Measurements from ENCODE around the gene SFI1.

The SFI1 gene

DNA sequence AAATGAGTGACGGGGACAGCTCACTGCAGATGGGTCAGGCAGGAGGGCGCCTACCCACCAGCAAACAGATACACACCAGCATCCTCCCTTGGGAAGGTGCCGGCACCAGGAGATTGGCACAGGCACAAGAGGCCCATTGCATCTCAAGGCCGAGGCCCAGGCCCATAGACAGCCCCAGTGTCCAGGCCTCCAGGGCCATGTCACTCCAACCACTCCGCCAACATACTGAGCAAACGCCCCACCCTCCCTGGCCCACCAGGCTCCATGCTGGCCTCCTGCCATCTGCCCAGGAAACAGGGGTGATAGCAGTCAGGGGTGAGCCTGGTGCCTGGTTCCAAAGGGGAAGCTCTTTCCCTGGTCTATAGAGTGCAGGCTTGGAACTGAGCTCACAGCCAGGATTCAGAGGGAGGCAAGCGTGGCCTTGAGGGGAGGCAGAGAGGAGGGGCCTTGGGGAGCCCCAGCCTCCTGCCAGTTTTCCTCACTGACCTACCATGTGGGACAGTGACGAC lies 130.9 kb downstream of the SFI1 start:
- TF ChIP-seq, protein P1, sequence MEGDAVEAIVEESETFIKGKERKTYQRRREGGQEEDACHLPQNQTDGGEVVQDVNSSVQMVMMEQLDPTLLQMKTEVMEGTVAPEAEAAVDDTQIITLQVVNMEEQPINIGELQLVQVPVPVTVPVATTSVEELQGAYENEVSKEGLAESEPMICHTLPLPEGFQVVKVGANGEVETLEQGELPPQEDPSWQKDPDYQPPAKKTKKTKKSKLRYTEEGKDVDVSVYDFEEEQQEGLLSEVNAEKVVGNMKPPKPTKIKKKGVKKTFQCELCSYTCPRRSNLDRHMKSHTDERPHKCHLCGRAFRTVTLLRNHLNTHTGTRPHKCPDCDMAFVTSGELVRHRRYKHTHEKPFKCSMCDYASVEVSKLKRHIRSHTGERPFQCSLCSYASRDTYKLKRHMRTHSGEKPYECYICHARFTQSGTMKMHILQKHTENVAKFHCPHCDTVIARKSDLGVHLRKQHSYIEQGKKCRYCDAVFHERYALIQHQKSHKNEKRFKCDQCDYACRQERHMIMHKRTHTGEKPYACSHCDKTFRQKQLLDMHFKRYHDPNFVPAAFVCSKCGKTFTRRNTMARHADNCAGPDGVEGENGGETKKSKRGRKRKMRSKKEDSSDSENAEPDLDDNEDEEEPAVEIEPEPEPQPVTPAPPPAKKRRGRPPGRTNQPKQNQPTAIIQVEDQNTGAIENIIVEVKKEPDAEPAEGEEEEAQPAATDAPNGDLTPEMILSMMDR (IDR thresholded peaks at IDR 0.05; ENCODE audit: unreplicated experiment in 3 of 3), result no peak
- Mint-ChIP-seq H3K4me3 (peak overlapping the region in 2 of 3 experiments; percentile 55 to 59), H3K4me1 (peaks cover 45% of the 10 kb centered on the region), H3K27me3 (ENCODE audit: low read depth) (no peaks in the 10 kb centered on the region), H3K36me3 (ENCODE audit: low read depth) (no peaks in the 10 kb centered on the region), H3K9me3 (no peaks in the 10 kb centered on the region), H3K27ac (peak overlapping the region in 2 of 3 experiments; percentile 43 to 80)

DNA sequence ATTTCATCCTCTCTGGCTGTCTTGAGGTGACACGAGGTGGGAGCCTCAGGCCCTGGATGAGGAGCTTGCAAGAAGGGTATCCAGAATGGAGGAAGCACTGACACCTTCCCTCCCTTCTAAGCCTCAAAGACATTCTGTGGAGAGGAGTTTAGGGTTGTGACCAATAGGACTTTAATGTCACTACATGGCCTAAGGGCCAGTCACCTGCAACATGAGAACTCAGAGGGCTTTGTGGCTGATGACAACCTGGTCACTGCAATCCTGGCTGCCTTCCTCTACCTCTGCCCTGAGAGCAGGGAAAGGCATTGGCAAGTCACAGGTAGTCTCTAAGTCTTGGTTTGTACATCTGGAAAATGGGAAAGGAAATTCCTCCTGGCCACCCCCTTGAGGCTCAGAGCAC lies 132.0 kb downstream of the SFI1 start:
- TF ChIP-seq, protein P1 (IDR thresholded peaks at IDR 0.05; ENCODE audit: unreplicated experiment in 3 of 3), result no peak
- Mint-ChIP-seq H3K36me3 (ENCODE audit: low read depth) (no peaks in the 10 kb centered on the region), H3K27ac (peak overlapping the region in 2 of 3 experiments; percentile 11 to 51), H3K4me1 (peaks cover 45% of the 10 kb centered on the region), H3K9me3 (no peaks in the 10 kb centered on the region), H3K27me3 (ENCODE audit: low read depth) (no peaks in the 10 kb centered on the region), H3K4me3 (peak overlapping the region; percentile 64 to 82 (median 74))

DNA sequence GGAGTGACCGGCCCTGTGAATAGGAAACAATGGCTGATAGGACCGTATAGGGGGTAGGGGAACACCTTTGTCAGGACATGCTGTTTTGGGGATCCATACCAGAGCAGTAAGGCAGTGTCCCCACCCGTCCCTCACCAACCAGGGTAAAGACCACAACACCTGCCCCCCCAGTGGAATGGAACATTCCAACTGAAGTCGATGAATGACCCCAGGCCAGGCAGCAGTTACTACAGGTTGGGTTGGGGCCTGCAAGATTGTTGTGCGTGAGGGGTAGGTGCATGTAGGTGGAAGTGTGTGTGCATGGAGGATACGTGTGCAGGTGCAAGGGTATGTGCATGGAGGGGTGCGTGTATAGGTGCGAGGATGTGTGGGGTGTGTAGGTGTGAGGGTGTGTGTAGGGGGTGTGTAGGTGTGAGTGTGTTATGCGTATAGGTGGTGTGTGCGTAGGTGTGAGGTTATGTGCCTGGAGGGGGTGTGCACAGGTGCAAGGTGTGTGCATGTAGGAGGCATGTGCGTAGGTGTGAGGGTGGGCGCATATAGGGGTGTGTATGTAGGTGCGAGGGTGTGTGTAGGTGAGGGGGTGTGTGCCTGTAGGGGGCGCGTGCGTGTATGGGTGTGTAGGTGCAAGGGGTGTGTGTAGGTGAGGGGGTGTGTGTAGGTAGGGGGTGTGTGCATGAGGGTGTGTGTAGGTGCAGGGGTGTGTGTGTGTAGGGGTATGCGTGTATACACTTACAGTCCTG lies 132.8 kb downstream of the SFI1 start:
- Mint-ChIP-seq H3K27ac (peak overlapping the region in 2 of 3 experiments; percentile 51 to 71), H3K4me1 (peaks cover 50% of the 10 kb centered on the region), H3K9me3 (no peaks in the 10 kb centered on the region), H3K4me3 (peak overlapping the region; percentile 64 to 82 (median 74)), H3K27me3 (ENCODE audit: low read depth) (no peaks in the 10 kb centered on the region), H3K36me3 (ENCODE audit: low read depth) (no peaks in the 10 kb centered on the region)
- TF ChIP-seq, protein P1 (IDR thresholded peaks at IDR 0.05; ENCODE audit: unreplicated experiment in 3 of 3), result no peak

DNA sequence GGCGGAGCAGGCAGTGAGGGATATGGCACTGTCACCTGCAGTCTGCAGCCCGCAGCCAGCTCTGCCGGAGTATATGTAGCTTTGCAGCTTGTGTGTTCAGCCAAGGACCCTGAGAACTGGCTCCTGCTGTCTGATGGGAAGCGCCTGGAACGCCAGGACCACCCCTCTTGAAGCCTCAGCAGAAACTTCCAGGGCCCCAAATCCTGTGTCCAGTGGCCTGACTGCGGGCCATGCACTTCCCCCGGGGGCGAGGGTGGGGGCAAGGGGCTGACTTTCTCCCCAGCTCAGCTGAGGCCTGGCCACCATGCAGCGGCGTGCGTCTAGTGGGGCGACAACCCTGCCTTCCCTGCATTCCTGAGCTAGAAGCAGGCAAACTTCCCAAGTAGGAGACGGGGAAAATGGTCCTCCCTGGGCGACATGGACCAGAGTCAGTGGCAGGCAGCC lies 133.4 kb downstream of the SFI1 start:
- TF ChIP-seq, protein P1 (IDR thresholded peaks at IDR 0.05; ENCODE audit: unreplicated experiment in 3 of 3), result no peak
- peak overlapping the region in 1 of 3 experiments; percentile 41 for H3K27ac Mint-ChIP-seq
- no peaks in the 10 kb centered on the region for H3K36me3 Mint-ChIP-seq (ENCODE audit: low read depth)
- no peaks in the 10 kb centered on the region for H3K27me3 Mint-ChIP-seq (ENCODE audit: low read depth)
- H3K4me1 Mint-ChIP-seq, result peaks cover 44% of the 10 kb centered on the region
- no peaks in the 10 kb centered on the region for H3K9me3 Mint-ChIP-seq
- peak overlapping the region; percentile 66 to 82 (median 74) for H3K4me3 Mint-ChIP-seq

DNA sequence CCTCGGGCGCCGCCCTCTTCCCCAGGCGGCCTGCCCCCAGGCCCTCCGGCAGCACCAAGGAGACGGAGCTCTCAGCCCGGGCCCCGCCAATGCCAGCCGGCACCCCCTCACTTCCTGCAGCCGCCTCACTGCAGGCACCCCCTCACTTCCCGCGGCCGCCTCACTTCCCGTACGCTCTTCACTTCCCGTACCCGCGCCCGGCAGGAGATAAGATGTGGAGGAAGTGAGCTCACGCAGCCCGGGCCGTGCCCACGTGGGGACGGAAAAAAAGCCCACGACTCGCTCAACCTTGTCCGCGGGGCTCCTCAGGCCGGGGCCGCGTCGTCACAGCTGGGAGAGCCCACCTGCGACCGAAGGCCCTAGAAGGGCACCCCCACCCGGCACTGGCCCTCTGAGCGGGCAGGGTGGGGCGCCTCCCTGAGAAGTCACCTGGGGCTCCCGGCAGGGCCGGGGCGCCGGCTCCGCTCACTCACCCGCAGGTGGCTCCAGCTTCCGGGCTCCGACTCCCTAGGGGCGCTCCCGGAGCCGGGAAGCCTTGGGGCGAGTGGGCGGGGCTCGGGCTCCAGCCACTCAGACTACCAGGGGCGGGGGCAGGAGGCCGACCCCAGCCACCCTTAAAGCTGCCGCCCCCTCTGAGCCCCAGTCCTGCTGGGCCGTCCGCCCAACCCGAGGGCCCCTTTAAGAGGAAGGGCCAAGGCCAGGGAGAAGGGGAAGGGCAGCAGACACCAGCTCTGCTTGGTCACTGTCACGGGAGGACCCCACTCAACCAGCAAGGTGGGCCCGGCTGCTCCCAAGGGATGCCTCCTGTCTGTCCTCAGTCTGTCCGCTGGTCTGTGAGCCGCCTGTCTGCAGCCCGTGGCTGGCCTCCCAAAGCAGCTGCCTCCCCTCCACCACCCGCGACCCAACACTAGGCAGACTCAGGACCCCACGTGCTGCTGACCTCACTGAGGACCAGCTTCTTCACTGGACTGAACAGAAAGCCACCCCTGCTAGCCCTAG lies 134.3 kb downstream of the SFI1 start:
- Mint-ChIP-seq H3K27ac (peak overlapping the region; percentile 67 to 80 (median 74)), H3K4me3 (peak overlapping the region; percentile 89 to 91 (median 90)), H3K9me3 (no peaks in the 10 kb centered on the region), H3K4me1 (peaks cover 38% of the 10 kb centered on the region), H3K36me3 (ENCODE audit: low read depth) (no peaks in the 10 kb centered on the region), H3K27me3 (ENCODE audit: low read depth) (no peaks in the 10 kb centered on the region)
- TF ChIP-seq, protein P1 (IDR thresholded peaks at IDR 0.05; ENCODE audit: unreplicated experiment in 3 of 3), result no peak
